ELR (cell line): ENCODE data around the gene PCLO.

Source experiments
- DNase-seq: peaks from one replicate; pipeline ENCODE4 v3.0.0-alpha.2; 2015; ENCODE audit warnings: low read depth

The PCLO gene

GRCh38 chr7:83162402-83163256 lies at the start of gene PCLO:
Gene PCLO, minus strand, starts transcription at chr7:83162884. Its CDS starts 292 bp downstream, at chr7:83162592.
- DNase-seq, result peak; percentile 85

- DNase-seq, result no peak
Measured at GRCh38 chr7:83211685-83212084, 49.0 kb upstream of the PCLO start.

GRCh38 chr7:83210479-83210878 lies 47.8 kb upstream of the PCLO start:
- DNase-seq, result peak; percentile 4

DNA sequence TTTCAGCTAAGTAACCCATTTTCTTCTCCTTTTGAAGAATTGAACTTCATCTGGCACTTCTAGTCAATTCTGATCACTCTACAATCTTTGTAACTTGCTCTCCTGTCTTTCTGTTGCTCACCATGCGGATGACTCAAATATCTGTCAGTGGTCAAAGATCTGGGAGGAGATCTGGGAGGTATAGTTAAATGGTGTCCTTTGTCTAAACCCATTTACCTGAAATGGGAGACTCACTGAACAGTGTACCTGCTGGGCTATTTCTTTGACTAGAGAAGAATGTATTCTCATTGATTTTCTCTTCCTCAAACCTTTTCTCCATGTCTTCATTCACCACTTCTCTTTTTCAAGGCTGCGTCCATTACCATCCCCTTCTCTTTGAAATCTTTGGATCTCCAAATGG lies 42.0 kb upstream of the PCLO start:
- peak; percentile 25 for DNase-seq

GRCh38 chr7:83201355-83201754 lies 38.7 kb upstream of the PCLO start:
- DNase-seq, result no peak

GRCh38 chr7:83190659-83191389 lies 28.1 kb upstream of the PCLO start:
- no peak for DNase-seq

DNA sequence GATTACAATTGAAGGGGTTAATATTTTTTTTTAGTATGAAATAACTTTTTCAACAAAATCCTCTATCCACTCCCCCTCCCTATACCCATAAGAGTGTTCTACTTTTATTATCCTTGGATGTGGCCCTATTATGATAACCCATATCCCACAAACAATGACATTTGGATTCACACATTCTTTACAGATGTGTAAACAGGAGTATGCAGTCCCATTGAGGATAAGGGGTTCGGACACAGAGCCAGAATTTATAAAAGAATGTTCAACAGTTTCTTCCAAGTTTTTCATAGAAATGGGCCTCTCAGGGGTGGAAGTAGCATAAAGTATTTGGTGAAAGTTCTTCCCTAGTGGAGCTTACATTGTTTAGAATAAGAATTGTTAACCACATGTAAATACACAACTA lies 16.1 kb upstream of the PCLO start:
- no peak for DNase-seq

DNA sequence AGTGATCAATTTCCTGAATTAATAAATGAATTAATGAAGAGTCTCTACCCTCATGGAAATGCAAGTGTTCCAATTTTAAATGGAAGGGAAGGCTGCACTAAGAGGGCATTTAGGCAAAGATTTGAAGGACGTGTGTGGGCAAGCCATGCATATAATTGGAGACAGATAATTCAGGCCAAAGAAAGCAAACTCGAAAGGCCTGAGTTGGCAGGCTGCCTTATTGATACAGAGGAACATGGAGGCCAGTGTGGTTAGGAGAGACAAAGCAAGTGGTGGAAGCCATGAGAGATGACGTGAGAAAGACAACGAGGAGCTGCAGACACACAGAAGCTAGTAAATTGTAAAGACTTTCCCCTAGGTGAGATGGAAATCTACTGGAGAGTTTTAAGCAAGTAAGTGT lies 15.4 kb upstream of the PCLO start:
- no peak for DNase-seq

GRCh38 chr7:83173664-83174063 lies 11.0 kb upstream of the PCLO start:
- no peak for DNase-seq

DNA sequence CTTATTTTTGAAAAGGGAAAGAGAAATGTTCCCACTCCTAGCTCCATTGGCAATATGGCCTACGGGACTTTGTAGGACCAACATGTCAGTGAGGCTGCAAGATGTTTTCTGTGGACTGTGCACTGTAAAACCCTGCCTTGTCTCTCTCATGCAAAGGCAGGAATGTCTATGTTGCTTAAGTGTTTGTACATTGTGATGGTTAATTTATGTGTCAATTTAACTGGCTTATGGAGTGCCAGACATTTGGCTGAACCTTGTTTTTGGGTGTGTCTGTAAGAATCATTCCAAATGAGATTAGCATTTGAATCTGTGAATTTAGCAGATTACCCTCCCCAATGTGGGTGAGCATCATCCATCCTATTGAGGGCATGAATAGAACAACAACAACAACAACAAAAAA lies 4.1 kb upstream of the PCLO start:
- no peak for DNase-seq

DNA sequence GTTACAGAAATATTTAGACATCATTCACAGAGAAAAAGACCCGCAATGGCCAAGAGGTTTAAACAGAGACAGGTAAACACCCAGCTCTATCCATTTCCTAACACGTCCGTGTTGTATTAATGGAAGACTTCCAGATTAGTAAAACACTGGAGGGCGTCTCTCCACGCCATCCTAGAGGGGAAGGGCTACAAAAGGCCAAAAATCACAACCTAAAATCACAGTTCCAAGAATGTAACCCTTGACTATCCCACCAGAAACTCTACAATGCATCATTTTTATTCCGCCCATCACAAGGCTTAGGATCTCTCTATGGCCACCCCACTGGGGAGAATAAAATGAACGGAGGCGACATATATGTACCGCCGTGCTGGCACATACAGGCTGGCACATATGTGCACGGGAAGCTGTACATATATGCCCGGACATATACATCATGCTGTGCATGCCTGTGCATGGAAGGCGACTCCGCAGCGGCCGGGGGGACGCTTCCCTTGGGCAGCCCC lies 734 bp downstream of the PCLO start:
- DNase-seq, result no peak

DNA sequence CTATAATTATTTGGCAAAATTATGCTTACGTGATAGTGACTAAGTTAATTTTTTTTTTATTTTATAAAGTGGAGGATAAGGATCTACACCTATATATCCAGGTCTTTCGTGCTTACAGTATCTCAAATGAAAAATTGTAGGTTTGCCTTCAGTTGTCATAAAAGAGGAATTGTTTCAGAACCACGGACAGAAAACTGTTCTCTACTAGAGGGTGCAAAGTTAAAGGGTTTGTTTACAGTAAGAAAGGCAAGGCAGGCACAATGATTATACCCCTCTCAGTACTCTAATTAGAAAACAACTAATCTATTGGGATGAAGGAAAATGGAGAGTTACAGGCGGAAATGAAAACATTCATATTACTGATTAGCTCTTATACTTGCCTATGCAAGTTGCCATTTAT lies 1.5 kb downstream of the PCLO start:
- no peak for DNase-seq

DNA sequence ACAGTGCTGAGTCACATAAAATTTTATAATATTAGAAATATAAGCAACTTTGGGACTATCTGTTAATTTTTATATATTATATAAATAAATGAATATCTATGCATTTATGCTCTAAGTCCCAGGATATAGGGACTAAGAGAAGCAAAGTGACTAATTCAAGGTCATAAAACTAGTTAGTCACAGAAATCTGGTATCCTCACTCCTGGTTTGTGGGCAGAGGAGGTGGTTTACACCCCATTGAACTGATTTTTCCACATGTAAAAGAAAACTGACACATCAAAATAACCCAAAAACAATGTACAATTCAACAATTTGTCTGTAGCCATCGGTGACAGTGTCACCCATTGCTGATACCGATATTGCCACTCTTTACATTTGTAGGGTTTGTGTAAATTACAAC lies 3.0 kb downstream of the PCLO start:
- DNase-seq, result peak; percentile 48

DNA sequence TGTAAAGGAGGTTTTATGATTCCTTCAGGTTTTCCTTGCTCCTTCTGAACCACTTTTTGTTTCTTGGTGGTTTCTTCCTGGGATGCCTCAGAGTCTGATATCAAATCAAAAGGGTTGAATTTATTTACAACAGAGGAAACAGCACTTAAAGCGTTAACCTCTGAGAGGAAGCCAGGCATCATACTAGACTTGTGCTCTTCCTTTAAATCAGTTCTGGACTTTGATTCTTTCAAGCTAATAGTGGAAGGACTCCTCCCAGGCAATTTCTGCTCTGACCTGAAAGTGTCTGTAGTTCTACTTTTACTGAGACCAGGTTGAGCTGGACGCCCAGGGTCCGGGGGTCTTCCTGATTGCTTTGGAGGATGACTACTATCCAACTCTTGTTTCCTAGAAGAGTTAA lies 6.7 kb downstream of the PCLO start:
- DNase-seq, result no peak

DNA sequence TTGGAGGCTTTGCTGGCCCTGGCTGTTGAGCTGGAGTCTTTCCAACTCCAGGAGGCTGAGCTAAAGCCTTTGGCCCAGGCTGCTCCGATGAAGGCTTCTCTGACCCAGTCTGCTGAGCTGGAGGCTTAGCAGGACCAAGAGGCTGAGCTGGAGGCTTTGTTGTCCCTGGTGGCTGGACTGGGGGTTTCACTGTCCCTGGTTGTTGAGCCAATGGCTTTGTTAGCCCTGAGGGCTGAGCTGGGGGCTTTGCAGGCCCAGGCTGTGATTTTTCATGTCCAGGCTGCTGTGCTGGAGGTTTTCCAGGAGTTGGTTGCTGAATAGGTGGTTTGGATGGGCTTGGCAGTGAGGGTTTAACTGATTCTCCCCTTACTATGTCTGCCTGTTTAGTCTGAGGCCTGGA lies 7.3 kb downstream of the PCLO start:
- DNase-seq, result no peak

- no peak for DNase-seq
Measured at GRCh38 chr7:83153419-83153818, 9.3 kb downstream of the PCLO start.

DNA sequence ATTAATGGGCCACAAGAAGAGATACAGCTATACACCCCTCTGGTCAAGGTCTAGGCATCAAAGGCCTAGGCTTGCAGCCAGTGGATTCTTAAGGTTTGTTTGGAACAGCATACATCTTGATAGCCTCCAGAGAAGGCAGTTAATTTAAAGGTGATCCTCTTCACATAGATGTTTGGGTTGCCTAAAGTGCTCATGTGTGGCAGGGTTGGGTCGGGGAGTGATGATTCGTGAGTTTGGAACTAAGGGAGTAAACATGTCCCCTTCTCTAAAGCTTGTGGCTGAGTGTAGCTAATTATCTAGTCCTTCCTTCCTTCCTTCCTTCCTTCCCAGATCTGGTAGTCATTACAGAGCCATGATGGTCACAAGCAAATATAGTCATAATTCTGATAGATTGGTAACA lies 12.4 kb downstream of the PCLO start:
- no peak for DNase-seq

- peak; percentile 12 for DNase-seq
Measured at GRCh38 chr7:83149466-83149865, 13.2 kb downstream of the PCLO start.

- peak; percentile 66 for DNase-seq
Measured at GRCh38 chr7:83148776-83149175, 13.9 kb downstream of the PCLO start.

GRCh38 chr7:83143107-83143506 lies 19.6 kb downstream of the PCLO start:
- no peak for DNase-seq

GRCh38 chr7:83142365-83142764 lies 20.3 kb downstream of the PCLO start:
- no peak for DNase-seq

GRCh38 chr7:83141927-83142326 lies 20.8 kb downstream of the PCLO start:
- DNase-seq, result no peak
